Stimulated activated CD8-positive, alpha-beta memory T cell treated with anti-CD3 and anti-CD28 coated beads, Interleukin-15, amount 100 ng/mL, for 1 hour (primary cell): Measurements from ENCODE around the gene ZMAT3.
"Not testable (repeated sequence)": the region's sequence is repeated elsewhere in the genome, so short reads cannot be mapped to it uniquely, and the experiment has no call there.

Experiments
- DNase-seq: peaks from one replicate; pipeline ENCODE4 v3.0.0-alpha.2; 2020; ENCODE audit warnings: low read depth

ZMAT3 gene

GRCh38 chr3:179068779-179069530 is 2.7 kb downstream of the ZMAT3 start:
- no peak for DNase-seq

DNA sequence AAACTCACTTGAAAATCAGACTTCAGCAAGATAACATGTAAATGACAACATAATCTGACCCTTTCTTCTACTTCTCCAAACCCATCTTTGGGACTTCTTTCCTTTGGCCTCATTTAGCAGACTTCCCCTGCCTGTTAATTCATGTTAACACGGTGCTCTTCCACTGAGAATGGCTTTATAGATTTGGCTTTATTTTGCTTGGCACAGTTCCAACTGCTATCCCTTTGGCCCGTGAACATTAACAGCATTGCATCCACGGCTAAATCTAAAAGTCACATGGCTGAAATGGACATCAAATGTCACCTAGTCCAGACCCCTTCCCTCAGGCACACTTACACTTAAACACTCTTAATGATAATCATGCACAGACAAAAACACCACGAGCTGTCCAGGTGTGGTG is 3.8 kb downstream of the ZMAT3 start:
- DNase-seq: no peak

DNA sequence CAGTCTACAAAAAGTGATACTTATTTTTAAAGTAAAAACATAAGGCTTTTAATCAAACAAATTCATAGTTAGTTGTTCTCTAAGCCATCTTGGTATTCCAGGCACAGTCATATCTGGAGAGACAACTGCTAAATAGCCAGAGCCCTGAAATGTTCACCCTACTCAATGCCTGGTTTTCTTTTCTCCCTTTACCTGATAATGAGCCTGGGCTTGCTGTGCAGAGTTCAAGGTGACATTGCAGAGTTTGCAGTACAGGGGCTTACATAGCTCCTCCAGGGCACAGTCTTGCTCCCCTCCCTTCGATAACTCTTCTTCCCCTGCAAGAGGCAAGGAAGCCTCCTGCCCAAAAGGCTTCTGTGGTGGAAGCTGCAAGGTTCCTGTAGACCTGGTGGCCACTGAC is 4.3 kb downstream of the ZMAT3 start:
- no peak for DNase-seq

DNA sequence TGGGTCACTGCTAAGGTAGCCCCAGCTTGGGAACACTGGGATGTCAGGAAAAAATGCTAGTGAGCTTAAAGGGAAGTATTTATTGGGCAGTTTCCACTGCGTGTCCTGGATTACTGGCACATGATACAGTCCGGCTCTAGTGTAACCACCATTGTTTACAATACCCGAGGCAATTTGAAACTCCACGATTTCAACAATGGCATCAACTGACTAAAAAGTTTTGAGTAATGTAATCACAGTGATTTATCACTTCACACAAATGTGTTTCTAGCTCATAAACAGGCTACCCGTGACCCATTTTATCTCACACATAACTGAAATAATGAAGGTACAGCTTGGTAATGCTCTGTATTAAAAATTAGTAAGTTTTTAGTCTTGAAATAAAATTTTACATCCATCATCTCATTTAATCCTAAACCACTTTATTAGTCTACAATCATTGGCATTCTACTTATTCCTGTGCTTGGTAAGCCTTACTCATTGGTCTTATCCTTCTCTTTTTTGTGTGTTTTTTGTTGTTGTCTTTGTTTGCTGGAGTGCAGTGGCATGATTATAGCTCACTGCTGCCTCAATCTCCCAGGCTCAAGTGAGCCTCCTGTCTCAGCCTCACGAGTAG is 7.6 kb downstream of the ZMAT3 start:
- DNase-seq: no peak

DNA sequence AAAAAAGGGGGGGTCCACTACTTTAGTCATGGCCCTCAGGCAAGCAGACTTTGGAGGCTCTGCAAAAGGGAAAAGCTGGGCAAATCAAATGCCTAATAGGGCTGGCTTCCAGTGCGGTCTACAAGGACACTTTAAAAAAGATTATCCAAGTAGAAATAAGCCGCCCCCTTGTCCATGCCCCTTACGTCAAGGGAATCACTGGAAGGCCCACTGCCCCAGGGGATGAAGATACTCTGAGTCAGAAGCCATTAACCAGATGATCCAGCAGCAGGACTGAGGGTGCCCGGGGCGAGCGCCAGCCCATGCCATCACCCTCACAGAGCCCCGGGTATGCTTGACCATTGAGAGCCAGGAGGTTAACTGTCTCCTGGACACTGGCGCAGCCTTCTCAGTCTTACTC is 15.3 kb downstream of the ZMAT3 start:
- DNase-seq: no peak

- not testable (repeated sequence) for DNase-seq
These were observed 17.0 kb downstream of the ZMAT3 start for GRCh38 chr3:179054565-179054964.

- no peak for DNase-seq
These were observed 24.9 kb downstream of the ZMAT3 start for GRCh38 chr3:179046497-179047353.

DNA sequence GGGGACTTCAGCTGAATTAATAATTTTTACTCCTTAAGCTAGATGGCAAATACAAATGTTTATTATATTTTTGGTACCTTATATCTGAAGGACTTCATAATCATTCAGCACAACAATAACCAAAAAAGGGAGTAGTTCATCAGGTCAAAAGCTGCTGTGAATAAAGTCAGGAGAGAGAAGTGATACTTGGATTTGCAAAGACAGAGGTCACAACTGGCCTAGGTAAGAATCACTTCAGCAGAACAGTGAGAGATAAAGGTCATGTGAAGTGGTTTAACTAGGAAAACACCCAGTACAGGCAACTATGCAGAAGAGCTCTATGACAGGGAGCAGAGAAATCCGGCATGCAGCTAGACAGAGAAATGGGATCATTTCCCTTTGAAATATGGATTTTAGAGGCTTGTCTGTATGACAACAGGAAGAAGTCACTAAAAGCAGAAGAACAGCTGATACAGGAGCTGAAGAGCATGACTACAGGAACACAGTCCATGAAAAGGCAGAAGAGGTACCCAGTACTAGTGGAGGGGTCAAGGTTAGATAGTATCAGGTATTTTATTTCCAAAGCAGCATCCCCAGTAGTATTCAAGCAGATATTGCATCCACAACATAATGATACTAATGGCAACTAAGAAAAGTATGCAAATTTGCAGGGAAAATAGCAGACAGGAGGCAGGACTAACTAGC is 25.7 kb downstream of the ZMAT3 start:
- no peak for DNase-seq

GRCh38 chr3:179038899-179039251 is 32.7 kb downstream of the ZMAT3 start:
- not testable (repeated sequence) for DNase-seq

DNA sequence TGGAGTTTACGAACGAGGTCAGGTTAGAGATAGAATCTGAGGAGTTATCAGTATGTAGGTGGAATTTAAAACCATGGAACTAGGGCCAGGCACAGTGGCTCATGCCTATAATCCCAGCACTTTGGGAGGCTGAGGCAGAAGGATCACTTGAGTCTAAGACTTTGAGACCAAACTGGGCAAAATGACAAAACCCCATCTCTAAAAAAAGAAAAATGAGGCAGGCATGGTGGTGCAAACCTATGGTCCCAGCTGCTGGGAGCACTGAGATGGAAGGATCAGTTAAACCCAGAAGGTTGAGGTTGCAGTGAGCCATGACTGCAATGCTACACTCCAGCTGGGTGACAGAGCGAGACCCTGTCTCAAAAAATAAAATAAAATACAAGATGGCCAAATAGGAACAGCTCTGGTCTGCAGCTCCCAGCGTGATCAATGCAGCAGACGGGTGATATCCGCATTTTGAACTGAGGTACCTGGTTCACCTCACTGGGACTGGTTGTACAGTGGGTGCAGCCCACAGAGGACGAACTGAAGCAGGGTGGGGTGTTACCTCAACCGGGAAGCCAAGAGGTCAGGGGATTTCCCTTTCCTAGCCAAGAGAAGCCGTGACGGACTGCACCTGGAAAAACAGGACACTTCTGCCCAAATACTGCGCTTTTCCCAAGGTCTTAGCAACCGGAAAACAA is 33.3 kb downstream of the ZMAT3 start:
- no peak for DNase-seq

- DNase-seq: no peak
These were observed 34.3 kb downstream of the ZMAT3 start for GRCh38 chr3:179037351-179037750.

DNA sequence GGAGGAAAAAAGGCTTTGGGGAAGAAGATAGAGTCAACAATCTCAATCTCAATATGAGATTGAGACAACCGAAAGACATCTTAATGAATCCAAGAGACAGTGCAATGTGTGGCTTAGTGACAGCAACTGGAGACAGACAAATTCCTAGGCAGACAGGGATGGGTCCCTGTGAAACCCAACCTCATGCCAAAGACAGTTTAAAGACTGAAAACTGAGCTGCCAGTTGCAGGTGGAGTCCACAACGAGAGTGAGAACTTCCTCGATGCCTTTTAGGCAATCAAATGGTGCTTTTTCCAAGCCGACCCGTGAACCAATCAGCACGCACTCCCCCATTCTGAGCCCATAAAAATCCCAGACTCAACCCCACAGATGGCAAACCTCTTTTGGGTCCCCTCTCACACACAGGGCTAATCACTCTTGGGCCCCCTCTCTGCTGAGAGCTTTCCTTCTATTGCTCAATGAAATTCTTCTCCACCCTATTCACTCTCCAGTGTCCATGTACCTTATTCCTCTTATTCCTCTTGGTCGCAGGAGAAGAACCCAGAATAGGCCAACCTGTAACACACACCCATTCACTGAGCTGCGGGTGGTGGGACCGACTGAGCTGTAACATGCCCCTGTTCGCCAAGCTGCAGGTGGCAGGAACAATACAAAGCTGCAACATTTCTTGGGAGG is 34.8 kb downstream of the ZMAT3 start:
- no peak for DNase-seq

DNA sequence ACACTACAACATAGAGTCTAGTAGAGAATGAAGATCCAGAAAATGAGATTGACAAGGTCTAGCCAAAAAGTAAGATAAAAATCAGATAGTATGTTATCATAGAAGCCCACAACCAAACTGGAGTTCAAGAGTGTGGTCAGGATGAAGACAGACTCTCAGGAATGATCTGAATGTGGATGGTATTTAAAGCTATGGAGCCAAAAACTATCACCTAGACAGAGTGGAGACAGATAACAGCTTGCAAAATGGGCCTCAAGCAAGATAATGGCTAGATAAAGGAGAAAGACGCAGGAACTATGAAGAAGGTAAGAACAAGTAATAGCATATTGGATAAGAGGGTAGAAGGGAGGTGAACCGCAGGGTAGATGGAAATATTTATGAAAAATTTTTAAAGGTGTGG is 35.4 kb downstream of the ZMAT3 start:
- DNase-seq: no peak

GRCh38 chr3:179035232-179035631 is 36.4 kb downstream of the ZMAT3 start:
- no peak for DNase-seq

DNA sequence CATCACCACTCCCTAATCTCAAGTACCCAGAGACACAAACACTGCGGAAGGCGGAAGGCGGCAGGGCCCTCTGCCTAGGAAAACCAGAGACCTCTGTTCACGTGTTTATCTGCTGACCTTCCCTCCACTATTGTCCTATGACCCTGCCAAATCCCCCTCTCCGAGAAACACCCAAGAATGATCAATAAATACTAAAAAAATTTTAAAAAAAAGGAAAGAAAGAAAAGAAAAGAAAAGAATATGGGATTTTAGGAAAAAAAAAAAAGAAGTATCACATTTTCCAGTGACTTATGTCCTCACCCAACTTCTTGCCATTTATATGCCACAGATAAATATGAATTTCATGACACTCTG is 38.3 kb downstream of the ZMAT3 start:
- not testable (repeated sequence) for DNase-seq

GRCh38 chr3:179032454-179033303 is 38.9 kb downstream of the ZMAT3 start:
- DNase-seq: not testable (repeated sequence)

- no peak for DNase-seq
These were observed 42.5 kb downstream of the ZMAT3 start for GRCh38 chr3:179029096-179029495.

- no peak for DNase-seq
These were observed 43.2 kb downstream of the ZMAT3 start for GRCh38 chr3:179028408-179028807.

DNA sequence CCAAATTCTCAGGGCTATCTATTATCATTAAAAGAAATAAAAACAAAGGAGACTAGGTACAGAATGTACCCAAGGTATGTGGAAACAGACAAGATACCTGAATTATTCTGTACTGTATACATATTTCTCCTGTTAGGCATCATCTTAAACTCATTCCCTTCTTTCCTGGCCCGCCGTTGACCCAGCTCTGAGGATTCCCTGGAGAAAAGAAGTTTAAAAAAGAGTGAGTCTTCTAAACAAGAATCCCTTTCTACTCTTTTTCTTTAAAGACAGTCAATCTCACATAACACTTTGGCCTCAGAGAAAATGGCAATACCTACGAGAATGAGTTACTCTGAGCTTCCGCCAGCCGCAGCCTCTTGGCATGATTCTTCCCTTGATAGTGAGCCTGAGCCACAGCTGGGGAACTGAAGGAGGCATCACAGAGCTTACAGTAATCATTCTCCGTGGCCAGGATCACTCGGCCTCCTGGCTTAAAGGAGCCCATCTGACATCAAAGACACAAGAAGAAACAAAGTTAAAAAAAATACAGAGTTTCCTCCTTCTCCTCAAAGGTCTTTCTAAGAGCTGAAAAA is 44.2 kb downstream of the ZMAT3 start:
- no peak for DNase-seq

- no peak for DNase-seq
These were observed 45.0 kb downstream of the ZMAT3 start for GRCh38 chr3:179026636-179027035.
